GM19463 (cell line): ENCODE measurements around the gene FAM53B.
"Not testable (repeated sequence)": the region's sequence is repeated elsewhere in the genome, so short reads cannot be mapped to it uniquely, and the experiment has no call there.

ENCODE experiments used
- ATAC-seq: cut with Tn5 transposase; IDR thresholded peaks from one replicate; pipeline ENCODE4 v1.9.1; 2021; ENCODE audit warnings: mild to moderate bottlenecking, moderate library complexity; ENCODE audit not compliant: unreplicated experiment

FAM53B gene

DNA sequence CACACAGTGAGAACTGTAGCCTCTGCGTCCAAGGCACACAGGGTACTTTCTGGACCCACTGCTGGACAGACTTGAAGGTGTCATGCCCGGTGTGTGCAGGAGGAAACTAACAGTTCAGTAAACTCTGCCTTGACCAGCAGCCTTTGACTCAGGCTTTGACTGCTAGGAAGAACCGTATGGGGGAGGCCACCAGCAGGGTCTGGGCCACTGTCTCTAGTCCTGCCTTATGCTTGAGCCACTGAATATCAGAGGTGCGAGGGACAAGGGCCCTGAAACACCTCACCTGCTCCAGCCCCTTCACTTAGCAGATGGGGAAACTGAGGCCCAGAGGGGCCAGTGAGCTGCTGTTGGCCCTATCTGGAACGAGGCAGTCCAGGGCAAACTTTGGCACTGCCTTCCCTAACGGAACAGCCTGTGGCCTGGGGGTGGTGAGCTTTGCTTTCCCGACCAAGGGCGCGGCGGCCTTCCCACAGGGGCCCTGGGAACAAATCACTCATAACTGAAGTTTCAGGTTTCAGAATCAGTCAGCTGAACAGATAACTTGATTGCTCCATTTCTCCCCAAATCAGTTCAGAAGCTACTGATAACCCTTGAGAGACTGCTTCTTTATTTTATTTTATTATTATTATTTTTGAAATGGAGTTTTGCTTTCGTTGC, 130.0 kb downstream of the FAM53B start:
- peak; percentile 55 for ATAC-seq

GRCh38 chr10:124612611-124613498, 131.3 kb downstream of the FAM53B start:
- no peak for ATAC-seq

DNA sequence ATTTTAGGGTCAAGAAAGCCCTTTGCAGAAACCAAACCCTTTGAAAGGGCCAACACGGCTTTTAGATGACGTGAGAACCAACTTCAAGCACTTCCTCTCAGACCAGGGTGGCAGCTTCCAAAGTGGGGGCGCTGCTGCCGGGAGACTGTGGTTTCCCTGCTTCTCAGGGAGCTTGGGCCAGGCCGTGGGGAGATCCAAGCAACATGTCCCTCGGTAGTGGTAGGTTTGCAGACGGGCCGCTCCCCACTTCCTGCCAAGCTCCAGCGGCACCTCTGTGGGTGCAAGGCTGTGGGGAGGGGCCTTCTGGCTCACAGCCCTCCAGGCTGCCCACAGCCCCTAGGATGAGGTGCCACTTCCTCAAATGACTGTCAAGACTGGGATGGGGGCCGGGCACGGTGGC, 132.4 kb downstream of the FAM53B start:
- no peak for ATAC-seq

DNA sequence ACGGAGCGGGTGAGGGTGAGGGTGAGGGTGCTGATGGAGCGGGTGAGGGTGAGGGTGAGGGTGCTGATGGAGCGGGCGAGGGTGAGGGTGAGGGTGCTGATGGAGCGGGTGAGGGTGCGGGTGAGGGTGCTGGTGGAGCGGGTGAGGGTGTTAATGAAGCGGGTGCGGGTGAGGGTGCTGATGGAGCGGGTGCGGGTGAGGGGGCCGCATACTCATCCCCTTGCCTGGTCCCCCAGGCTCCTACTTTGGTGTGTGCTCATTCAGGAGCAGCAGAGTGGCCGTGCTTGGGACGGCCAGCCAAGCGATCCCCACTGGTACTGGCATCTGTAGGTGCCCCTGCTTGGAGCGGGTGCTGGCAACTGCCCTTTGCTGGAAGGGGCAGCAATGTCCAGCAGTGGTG, 133.3 kb downstream of the FAM53B start:
- ATAC-seq: not testable (repeated sequence)

DNA sequence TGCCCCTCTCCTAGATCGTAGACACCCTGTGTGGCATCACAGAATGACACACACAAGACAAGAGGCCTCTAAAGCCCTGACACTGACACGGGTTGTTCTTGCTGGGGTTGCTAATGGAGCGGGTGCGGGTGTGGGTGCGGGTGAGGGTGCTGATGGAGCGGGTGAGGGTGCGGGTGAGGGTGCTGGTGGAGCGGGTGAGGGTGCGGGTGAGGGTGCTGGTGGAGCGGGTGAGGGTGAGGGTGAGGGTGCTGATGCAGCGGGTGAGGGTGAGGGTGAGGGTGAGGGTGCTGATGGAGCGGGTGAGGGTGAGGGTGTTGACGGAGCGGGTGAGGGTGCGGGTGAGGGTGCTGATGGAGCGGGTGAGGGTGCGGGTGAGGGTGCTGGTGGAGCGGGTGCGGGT, 134.0 kb downstream of the FAM53B start:
- ATAC-seq: not testable (repeated sequence)

DNA sequence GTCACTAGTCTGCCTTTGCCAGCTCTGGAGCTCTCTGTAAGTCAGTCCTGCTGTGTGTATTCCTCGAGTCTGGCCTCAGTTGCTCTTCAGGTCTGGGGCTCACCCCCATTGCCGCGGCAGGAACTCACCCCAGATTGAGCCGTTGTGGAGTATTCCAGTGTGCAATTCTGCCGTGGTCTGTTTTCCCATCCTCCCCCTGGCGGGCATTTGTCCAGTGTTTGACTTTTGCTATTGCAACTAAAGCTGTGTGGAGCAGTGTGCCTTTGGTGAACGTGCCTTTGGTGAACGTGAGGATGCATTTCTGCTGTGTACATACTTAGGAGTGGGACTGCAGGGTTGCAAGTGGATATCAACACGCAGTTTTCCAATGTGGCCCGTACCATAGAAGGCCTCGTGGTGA, 134.5 kb downstream of the FAM53B start:
- ATAC-seq: no peak

GRCh38 chr10:124608093-124608721, 136.0 kb downstream of the FAM53B start:
- no peak for ATAC-seq

- ATAC-seq: no peak
Observed at GRCh38 chr10:124607693-124608092, 136.5 kb downstream of the FAM53B start.

DNA sequence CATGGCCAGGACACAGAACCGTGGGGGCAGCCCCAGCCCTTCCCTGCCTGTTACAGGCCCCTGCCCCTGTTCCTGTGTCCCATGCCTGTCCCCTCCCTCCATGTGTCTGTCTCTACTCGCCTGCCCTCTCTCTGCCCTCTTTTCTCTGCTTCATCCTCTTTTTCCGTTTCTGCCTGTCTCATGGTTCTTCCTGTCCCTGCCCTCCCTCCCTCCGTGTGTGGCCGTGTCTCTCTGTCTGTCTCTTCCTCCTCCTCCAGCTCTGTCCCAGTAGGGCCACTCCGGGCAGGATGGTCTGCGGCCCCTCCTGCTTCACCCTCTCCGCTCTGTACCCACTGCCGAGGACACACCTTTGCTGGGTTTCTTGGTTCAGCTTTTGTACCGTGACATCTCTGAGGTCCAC, 137.4 kb downstream of the FAM53B start:
- no peak for ATAC-seq

- ATAC-seq: no peak
Observed at GRCh38 chr10:124605856-124606812, 138.0 kb downstream of the FAM53B start.

GRCh38 chr10:124605481-124605855, 138.7 kb downstream of the FAM53B start:
- no peak for ATAC-seq

DNA sequence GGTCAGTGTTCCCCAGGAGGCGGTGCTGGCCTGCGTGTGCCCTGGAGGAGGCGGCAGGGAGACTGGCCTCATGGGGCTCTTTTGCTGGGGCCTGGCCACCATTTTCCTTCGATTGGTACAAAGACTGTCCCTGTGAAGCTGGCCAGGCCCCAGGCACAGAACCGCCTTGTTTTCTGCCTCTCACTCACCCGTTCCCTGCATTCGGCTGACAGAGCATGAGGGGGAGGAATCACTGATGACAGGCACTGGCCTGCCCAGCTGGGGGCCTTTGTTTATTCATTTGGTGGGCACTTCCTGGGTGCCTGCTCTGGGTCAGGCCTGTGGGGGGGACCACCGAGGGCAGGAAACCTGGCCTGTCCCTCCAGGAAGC, 139.2 kb downstream of the FAM53B start:
- no peak for ATAC-seq

- ATAC-seq: no peak
Observed at GRCh38 chr10:124604214-124605000, 139.8 kb downstream of the FAM53B start.

GRCh38 chr10:124603376-124604213, 140.6 kb downstream of the FAM53B start:
- no peak for ATAC-seq

- no peak for ATAC-seq
Observed at GRCh38 chr10:124602646-124603365, 141.4 kb downstream of the FAM53B start.

GRCh38 chr10:124602121-124602561, 142.0 kb downstream of the FAM53B start:
- no peak for ATAC-seq

DNA sequence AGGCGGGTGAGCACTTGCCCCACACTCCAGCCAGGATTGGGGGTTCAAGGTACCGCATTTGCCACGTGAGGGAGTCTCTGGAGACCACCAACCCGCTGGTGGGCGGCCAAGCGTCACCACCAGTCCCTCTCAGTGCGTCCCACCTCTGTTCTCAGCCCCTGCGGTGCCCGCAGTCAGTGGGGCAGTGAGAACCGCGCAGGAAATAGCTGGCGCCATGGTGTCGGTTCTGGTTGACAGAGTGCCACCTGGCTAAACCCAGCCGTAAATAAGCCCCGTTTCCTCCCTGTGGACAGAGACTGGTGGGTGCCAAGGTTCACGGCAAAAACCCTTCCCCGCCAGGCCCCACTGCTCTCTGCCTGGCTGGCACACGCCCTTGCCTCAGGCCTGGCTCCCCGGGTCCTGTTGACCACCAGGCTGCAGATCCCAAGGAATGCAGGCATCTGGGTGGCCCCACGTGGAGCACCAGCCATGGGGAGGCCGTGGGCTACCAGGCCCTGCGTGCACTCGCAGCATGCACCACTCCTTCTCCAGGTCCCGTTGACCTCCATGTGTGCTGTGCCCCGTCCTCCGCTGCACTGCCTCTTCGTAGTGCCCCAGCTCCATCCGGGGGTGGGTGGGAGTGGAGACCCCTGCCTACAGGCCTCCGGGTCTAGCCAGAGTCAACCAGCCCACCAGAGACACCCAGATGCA, 142.6 kb downstream of the FAM53B start:
- ATAC-seq: peak; percentile 65

- ATAC-seq: no peak
Observed at GRCh38 chr10:124601016-124601415, 143.2 kb downstream of the FAM53B start.
